ENCODE measurements around the gene EXOC3L1.

The EXOC3L1 gene

GRCh38 chr16:67155295-67156142 is 34.4 kb downstream of the EXOC3L1 start:
- TF ChIP-seq TAF1 (IDR thresholded peaks at IDR 0.05; ENCODE audit: low read depth) = no peak
- TF ChIP-seq MAX (IDR thresholded peaks at IDR 0.05) = peak; percentile 40; the same call in 1 of the 2 replicates
- TF ChIP-seq YY1 (IDR thresholded peaks at IDR 0.05; ENCODE audit: low read depth) = 0 out of 2 replicates have a peak, but pooled peaks have one; percentile 16
- TF ChIP-seq RAD21 (IDR thresholded peaks at IDR 0.05; ENCODE audit: low read depth) = peak; percentile 83
- TF ChIP-seq EGR1 (IDR thresholded peaks at IDR 0.05) = no peak
- TF ChIP-seq TEAD4 (IDR thresholded peaks at IDR 0.05) = peak; percentile 17; the same call in 1 of the 2 replicates
- no peak for TF ChIP-seq EP300 (IDR thresholded peaks at IDR 0.05; ENCODE audit: borderline replicate concordance)
- no peak for TF ChIP-seq CREB1 (IDR thresholded peaks at IDR 0.05; ENCODE audit: low read depth)
- TF ChIP-seq TCF12 (IDR thresholded peaks at IDR 0.05; ENCODE audit: low read depth) = peak; percentile 45; the same call in 1 of the 2 replicates
- TF ChIP-seq ZBTB7A (IDR thresholded peaks at IDR 0.05; ENCODE audit: low read depth) = no peak
- TF ChIP-seq, protein P1, sequence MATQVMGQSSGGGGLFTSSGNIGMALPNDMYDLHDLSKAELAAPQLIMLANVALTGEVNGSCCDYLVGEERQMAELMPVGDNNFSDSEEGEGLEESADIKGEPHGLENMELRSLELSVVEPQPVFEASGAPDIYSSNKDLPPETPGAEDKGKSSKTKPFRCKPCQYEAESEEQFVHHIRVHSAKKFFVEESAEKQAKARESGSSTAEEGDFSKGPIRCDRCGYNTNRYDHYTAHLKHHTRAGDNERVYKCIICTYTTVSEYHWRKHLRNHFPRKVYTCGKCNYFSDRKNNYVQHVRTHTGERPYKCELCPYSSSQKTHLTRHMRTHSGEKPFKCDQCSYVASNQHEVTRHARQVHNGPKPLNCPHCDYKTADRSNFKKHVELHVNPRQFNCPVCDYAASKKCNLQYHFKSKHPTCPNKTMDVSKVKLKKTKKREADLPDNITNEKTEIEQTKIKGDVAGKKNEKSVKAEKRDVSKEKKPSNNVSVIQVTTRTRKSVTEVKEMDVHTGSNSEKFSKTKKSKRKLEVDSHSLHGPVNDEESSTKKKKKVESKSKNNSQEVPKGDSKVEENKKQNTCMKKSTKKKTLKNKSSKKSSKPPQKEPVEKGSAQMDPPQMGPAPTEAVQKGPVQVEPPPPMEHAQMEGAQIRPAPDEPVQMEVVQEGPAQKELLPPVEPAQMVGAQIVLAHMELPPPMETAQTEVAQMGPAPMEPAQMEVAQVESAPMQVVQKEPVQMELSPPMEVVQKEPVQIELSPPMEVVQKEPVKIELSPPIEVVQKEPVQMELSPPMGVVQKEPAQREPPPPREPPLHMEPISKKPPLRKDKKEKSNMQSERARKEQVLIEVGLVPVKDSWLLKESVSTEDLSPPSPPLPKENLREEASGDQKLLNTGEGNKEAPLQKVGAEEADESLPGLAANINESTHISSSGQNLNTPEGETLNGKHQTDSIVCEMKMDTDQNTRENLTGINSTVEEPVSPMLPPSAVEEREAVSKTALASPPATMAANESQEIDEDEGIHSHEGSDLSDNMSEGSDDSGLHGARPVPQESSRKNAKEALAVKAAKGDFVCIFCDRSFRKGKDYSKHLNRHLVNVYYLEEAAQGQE (IDR thresholded peaks at IDR 0.05; ENCODE audit: low read depth) = no peak
- TF ChIP-seq CEBPB (IDR thresholded peaks at IDR 0.05) = no peak
- no peak for TF ChIP-seq NFIC (IDR thresholded peaks at IDR 0.05)
- TF ChIP-seq, protein P2, sequence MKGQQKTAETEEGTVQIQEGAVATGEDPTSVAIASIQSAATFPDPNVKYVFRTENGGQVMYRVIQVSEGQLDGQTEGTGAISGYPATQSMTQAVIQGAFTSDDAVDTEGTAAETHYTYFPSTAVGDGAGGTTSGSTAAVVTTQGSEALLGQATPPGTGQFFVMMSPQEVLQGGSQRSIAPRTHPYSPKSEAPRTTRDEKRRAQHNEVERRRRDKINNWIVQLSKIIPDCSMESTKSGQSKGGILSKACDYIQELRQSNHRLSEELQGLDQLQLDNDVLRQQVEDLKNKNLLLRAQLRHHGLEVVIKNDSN (IDR thresholded peaks at IDR 0.05) = no peak
- TF ChIP-seq FOXM1 (IDR thresholded peaks at IDR 0.05; ENCODE audit: borderline replicate concordance, low read depth) = no peak

DNA sequence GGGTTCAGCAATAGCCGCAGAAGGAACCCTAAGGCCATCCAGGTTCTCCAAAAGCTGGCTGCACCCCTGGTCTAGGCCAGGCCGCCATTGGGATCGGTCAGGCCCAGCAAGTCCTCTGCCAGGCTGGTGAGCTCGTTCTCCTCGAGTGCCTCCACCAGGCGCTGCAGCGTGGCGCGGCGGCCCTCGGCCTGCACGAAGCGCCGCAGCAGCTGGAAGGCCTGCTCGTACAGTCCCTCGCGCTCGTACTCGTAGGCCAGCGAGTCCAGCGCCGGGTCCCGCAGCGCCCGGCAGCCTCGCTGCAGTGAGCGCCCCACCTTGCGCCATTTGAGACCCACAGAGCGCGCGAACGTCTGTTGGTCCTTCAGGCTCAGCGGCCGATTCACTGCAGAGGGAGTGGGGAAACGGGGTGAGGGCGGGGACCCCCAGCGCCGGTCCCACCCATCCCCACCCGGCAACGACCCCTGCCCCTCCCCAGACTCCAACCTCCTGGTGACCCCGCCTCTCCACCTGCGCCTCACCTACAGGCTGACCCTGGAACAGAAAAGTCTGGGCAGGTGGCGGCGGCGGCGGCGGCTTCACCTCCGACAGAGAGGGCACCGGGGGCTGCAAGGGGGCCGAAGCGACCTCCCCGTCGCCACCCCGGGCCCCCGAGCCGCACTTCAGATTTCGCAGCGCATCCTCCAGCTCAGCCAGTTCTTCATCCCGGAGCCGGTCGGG is 35.2 kb downstream of the EXOC3L1 start:
- TF ChIP-seq TEAD4 (IDR thresholded peaks at IDR 0.05) (no peak), CREB1 (IDR thresholded peaks at IDR 0.05; ENCODE audit: low read depth) (no peak), TCF12 (IDR thresholded peaks at IDR 0.05; ENCODE audit: low read depth) (no peak), CEBPB (IDR thresholded peaks at IDR 0.05) (no peak), MAX (IDR thresholded peaks at IDR 0.05) (no peak), EP300 (IDR thresholded peaks at IDR 0.05; ENCODE audit: borderline replicate concordance) (no peak), ZBTB7A (IDR thresholded peaks at IDR 0.05; ENCODE audit: low read depth) (no peak), RAD21 (IDR thresholded peaks at IDR 0.05; ENCODE audit: low read depth) (no peak), NFIC (IDR thresholded peaks at IDR 0.05) (no peak), EGR1 (IDR thresholded peaks at IDR 0.05) (no peak), TAF1 (IDR thresholded peaks at IDR 0.05; ENCODE audit: low read depth) (no peak), YY1 (IDR thresholded peaks at IDR 0.05; ENCODE audit: low read depth) (no peak), FOXM1 (IDR thresholded peaks at IDR 0.05; ENCODE audit: borderline replicate concordance, low read depth) (no peak)
- TF ChIP-seq, protein P1 (IDR thresholded peaks at IDR 0.05; ENCODE audit: low read depth) = no peak
- TF ChIP-seq, protein P2 (IDR thresholded peaks at IDR 0.05) = no peak

- TF ChIP-seq, protein P2 (IDR thresholded peaks at IDR 0.05) = no peak
- no peak for TF ChIP-seq TEAD4 (IDR thresholded peaks at IDR 0.05)
- TF ChIP-seq MAX (IDR thresholded peaks at IDR 0.05) = no peak
- no peak for TF ChIP-seq CREB1 (IDR thresholded peaks at IDR 0.05; ENCODE audit: low read depth)
Measured at GRCh38 chr16:67151431-67152097, 38.4 kb downstream of the EXOC3L1 start.

DNA sequence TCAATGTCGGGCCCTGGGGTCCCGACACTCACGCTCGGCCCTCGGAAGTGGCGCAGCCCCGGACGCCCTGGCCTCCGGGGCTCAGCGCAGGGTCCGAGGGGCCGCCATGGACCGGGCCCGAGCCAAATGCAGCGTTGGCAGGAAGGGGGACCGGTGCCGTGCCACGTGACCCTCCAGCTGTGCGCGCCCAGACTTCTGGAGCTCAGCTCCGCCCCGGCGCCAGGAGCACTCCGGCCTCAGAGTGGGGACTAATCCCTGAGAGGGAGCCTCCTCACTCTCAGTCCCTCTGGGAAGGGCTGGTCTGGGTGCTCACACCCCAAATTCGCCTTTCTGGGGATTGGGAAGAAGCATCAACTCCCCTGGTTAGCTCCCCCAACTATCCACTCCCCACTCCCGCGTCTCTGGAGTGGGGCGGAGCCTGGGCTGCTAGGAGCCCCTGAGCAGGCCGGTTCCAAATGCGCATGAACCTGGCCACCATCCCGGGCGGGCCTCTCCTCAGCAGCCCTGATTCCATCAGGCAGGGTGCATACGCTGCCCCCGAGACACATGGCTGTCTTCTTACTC is 39.0 kb downstream of the EXOC3L1 start, which contains the start of gene B3GNT9:
Gene B3GNT9, minus strand, starts transcription at position 166 of the 564 bp plus-strand sequence. CDS start 513 bp downstream, outside the sequence.
- TF ChIP-seq CEBPB (IDR thresholded peaks at IDR 0.05) (no peak), MAX (IDR thresholded peaks at IDR 0.05) (peak; percentile 85), NFIC (IDR thresholded peaks at IDR 0.05) (peak; percentile 6; the same call in 1 of the 2 replicates), TAF1 (IDR thresholded peaks at IDR 0.05; ENCODE audit: low read depth) (peak; percentile 62), YY1 (IDR thresholded peaks at IDR 0.05; ENCODE audit: low read depth) (peak; percentile 80), FOXM1 (IDR thresholded peaks at IDR 0.05; ENCODE audit: borderline replicate concordance, low read depth) (no peak)
- TF ChIP-seq, protein P2 (IDR thresholded peaks at IDR 0.05) = peak; percentile 98
